Measurements from ENCODE around the gene SLC10A7.

GRCh38 chr4:146236216-146236615 is 285.5 kb downstream of the SLC10A7 start:
- TF ChIP-seq CTCF (IDR thresholded peaks at IDR 0.05; ENCODE audit: insufficient read depth, low read depth, low read length) = no peak
- TF ChIP-seq EZH2 (IDR thresholded peaks at IDR 0.05; ENCODE audit: insufficient read depth, low read length) = no peak
